EH (cell line): ENCODE measurements around the gene ZNF283.
A peak's percentile ranks its signal among the peaks of the same experiment; 100 is the strongest.
"Not testable (repeated sequence)": the region's sequence is repeated elsewhere in the genome, so short reads cannot be mapped to it uniquely, and the experiment has no call there.

Source experiments
- DNase-seq: peaks from one replicate; pipeline ENCODE4 v3.0.0-alpha.2; 2015; ENCODE audit warnings: low read depth

ZNF283 gene

DNA sequence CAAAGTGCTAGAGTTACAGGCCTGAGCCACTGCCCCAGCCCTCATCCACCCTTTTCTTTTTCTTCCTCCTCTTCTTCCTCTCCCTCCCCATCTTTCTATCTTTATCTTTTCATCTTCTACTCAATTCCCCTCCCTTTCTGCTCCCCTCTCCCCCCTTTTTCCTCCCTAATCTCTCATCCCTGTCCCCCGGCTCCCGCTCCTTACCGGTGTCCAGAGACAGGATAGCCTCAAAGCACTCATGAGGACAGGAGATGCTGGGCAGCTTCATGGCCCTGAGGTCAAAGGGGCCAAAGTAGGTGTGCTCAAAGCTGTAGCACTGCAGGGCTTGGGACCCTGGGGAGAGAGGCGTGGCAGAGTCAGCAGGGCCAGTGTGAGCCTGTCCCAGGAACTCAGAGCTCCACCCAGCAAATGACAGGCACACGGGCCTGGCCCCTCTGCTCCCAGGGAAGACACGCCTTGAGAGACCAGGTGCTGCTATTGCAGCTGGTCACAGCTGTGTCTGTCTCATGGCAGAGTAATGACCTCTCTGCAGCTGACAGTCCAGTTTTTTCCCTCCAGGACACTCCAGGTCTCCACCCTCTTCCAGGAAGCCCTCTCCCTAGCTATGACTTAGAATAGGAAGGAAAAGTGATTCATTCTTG is 27.5 kb upstream of the ZNF283 start:
- DNase-seq, result no peak

DNA sequence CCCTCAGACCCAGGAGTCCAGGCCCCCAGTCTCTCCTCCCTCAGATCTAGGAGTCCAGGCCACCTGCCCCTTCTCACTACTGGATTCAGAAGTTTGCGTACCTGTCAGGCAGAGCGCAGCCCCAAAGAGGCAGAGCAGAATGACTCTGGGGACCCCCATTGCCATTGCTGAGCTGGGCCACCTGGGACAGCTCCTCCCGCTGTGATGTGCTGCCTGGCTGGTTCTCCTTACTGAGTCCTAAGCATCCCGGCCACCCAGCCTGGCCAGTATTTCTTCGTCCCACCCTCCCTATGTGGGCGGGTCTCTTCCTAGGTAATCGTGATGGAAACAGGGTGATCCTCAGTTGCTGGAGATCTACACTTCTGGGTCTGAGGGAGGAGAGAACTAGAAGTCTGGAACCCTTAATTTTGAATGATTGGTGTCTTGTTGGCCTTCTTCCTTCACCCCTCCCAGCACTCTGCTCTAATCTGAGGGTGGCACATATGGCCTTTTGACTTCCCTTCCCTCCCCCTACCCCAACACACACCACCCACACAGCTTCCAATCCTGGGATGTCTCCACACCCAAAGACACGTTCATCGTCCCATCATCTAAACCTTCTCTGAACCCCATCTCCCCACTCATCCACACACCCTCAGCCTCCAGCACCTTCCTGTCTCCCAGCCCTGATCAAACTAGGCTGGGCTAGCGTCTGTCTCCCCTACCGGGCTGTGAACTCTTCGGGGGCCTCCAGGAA is 24.7 kb upstream of the ZNF283 start, which contains the start of gene LYPD5:
Gene LYPD5, minus strand, starts transcription at position 232 of the 736 bp plus-strand sequence. Its CDS starts 67 bp downstream, at position 165.
- DNase-seq, result no peak

DNA sequence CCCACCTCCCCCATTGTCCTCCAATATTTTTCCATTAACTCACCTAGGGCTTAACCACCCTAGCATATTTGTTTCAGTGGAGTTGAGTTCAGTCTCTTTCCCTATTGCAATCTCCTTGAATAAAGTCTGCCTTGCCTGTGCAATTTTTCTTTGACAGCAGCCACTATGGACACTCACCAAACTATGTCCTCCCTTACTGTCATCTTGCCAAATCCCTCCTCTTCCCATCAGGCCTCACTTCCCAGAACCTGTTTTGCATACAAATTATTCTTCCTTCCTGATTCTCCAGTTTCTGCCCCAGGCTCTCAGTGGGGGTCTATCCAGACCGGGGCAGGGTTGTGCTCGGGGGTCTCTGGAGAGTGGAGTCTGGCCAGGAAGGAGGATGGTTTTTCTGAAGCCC is 22.7 kb upstream of the ZNF283 start:
- DNase-seq, result no peak

DNA sequence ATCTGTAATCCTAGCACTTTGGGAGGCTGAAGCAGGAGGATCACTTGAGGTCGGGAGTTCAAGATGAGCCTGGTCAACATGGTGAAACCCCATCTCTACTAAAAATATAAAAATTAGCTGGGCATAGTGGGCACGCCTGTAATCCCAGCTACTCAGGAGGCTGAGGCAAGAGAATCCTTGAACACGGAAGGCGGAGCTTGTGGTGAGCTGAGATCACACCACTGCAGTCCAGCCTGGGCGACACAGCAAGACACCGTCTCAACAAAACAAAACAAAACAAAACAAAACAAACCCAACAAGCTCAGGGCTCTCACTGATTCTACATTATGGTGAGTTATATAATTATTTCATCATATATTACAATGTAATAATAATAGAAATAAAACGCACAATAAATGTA is 20.7 kb upstream of the ZNF283 start:
- DNase-seq, result not testable (repeated sequence)

DNA sequence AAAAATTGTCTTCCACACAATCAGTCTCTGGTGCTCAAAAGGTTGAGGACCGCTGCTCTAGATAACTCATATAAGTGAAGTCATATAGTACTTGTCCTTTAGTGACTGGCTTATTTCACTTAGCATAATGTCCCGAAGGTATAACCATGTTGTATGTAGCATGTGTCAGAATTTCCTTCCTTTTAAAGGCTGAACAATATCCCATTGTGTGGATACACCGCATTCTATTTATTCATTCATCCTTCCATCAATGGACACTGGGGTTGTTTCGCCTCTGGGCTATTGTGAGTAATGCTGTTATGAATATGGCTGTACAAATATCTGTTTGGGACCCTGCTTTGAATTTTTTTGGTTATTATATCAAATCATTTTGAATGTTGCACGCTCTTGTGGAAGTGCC is 20.3 kb upstream of the ZNF283 start:
- no peak for DNase-seq

DNA sequence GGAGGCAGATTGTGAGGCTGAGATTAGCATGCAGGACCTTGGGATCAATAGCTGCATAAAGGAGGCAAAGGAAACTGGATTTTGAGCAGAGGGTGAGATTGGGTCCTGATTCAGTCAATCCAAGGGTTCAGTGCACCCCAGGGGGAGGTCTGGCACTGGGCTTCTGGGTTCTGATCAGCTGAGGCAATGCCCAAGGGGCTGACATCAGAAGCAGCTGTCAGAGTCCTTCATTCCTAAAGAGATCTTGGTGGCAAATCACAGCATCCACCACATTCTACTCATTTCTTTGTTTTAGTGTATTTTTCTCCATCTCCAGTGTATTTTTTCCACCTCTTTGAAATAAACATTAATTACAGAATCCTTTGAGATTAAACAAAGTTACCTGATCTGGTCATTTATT is 19.5 kb upstream of the ZNF283 start:
- DNase-seq, result no peak

DNA sequence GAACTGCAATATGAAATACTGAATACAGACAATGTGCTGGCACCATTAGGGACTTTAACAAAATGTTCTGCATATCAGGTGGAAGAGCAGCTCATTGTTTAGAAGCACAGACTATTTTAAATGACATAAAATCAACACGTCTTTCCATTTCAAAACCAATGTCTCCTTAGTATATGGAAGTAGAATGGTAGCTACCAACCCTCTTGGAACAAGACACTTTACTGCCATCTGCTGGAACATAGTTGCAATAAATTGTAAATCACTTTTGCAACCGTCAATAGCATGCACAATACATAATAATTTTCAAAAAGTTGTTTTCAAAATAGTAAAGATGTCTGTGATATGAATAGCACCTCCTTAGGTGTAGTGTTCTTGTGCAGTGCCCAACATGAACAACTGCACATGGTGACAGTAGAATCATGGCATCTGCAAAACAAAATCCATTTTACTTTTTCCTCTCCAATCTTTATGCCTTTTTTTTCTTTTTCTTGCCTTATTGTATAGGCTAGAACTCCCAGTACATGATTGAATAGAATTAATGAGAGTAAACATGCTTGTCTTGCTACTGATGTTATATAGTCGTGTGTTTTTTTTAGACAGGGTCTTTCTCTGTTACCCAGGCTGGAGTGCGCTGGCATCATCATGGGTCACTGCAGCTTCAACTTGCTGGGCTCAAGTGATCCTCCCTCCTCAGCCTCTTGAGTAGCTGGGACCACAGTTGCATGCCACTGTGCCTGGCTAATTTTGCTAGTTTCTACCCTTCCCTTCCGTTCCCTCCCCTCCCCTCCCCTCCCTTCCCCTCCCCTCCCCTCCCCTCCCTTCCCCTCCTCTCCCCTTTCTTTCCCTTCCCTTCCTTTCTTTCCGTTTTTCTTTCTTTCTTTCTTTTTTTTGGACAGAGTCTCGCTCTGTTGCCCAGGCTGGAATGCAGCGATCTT is 17.1 kb upstream of the ZNF283 start:
- peak; percentile 64 for DNase-seq

DNA sequence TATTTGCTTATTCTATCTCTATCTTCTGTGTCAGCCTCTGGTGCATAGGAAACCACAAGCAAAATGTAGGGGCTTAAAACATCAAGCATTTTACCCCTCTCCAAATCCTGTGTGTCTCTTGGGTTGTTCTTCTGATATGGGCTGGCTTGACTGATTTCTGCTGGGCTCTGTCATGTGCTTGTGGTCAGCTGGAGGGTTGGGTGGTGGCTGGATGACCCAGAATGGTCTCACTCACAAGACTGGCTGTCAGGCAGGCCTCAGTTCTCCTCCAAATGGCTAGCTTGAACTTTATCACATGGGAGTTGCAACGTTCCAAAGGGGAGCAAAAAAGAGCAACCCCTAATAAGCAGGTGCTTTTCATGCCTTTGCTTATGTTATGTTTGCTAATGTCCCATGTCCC is 15.3 kb upstream of the ZNF283 start:
- no peak for DNase-seq

DNA sequence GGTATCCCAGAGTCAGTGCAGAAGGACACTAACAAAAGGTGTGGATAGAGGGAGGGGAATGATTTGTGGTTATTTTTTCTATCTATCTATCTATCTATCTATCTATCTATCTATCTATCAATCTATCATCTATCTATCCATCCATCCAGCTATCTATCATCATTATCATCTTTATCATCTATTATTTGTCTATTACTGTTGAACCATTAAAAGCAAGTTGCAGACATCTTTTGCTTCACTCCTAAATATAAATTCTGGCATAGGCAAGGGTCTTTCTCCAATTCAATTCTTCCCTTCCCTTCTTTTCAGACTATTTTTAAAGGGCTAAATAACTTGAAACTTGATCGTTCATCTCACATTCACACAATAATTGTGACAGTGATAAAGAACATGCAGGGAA is 14.9 kb upstream of the ZNF283 start:
- DNase-seq, result no peak

DNA sequence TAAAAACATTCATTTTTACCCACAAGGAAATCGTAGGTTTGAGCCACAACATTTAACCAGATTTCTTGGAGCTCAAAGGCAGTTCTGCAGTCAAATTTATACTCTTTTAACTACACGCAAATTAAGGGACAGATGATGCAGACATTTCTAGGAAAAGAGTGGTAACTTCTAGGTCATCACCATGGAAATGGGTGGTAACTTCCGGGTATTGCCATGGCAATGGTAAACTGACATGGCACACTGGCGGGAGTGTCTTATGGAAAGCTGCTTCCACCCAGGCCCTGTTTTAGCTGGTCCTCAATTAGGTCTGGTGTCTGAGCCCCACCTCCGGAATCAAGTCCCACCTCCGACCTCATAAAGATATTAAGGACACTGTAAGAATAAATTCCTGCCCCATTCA is 14.4 kb upstream of the ZNF283 start:
- DNase-seq, result no peak

DNA sequence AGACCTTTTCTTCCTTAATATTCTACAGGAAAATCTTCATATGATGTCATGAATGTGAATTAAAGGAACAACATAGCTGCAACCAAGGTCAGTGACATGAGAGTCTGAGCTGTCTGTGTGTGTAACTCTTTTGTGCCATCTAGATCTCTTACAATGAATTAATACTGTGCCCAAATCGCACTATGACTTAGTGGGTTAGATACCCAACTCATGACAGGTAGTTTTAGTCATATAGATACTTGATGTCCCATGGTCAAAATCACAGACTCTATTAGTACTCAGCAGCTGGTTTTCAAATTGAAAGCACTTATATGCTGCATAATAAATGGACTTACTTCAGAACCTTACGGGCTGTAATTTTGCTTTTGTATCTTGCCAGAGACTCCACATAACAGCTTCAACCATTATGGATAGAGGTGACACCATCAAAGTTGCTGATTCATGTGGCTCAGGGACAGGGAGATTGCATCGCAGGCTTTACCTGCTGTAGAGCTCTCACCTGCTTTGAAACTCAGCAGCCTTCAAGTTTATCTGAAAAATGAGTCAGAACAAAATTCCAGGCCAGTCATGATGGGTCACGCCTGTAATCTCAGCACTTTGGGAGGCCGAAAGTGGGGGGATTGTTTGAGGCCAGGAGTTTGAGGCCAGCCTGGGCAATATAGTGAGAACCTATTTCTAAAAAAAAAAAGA is 12.3 kb upstream of the ZNF283 start:
- DNase-seq, result no peak

DNA sequence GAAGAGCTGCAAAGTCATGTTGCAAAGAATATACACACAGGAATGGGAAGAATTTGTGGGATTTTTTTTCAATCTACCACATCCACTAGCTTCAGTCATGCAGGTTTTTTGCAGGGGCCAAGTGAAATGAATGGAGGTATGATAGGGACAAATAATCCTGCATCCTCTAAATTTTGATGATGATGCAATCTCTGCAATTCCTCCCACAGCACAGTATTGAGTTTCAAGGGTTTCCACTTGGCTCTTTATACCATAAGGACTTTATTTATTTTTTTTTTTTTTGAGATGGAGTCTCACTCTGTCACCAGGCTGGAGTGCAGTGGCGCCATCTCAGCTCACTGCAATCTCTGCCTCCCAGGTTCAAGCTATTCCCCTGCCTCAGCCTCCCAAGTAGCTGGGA is 9.7 kb upstream of the ZNF283 start:
- peak; percentile 11 for DNase-seq

DNA sequence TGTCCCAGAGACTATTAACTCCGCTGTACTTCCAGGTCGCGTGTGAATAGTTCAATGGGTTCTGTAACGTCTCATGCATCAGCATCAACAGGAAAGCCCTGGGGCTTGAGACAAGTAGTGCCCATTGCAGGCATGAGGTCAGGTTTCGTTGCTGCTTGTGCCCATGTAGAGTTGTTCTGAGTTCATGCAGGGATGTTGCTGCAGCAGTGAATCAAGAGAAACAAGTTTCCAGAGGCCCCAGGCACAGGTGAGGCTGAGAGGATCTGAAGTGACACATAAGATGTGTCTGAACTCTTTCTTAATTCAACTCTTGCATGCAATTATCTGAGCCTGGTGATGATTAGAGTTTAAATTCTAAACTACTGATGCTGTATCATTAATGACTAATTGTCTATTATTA is 8.6 kb upstream of the ZNF283 start:
- no peak for DNase-seq

DNA sequence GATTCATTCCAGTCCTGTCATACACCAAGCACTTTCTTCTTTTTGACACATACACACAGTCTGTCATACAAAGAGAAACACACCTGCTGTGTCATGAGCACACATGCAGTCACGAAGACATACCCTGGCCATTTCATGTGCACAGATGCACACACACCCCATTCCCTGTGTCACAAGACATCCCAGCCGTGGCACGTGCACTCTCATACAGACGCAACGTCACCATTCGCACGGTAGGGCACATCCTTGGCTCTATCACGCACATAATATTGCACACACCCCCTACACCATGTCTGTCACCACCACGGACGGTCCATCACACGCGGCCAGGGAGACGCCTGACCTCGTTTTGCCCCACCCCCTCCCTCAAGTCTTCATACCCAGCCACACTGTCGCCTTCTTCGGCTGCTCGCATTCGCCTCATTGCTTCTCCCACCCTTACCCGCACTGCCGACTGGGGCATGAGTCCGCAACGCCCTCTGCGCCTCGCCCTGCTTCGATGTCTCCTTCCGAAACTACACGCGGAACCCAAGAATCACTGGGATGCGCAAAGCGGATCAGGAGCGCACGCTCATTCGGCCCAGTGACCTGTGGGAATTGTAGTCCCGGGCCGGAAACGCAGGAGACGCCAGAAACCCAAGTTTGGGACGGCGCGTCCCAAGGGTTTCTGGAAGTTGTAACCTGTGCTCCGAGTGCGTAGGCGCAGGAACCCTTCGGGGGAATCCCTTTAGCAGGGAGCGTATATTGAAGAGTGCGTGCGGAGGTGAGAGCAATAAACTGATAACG is 6.8 kb upstream of the ZNF283 start:
- peak; percentile 51 for DNase-seq

DNA sequence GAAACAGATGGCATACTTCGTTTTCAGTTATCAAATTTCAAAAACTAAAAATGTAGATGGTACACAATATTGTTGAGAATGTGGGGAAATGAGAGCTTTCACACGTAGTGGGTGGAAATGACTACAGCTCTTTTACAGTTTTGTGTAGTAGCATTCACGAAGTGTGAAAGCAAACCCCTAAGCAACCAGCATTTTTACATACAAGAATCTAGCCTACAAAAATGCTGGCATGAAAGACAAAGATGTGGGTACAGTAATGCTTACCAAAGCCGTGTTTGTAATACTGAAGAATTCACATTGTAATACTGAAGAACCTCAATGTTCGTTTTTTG is 6.3 kb upstream of the ZNF283 start:
- no peak for DNase-seq

DNA sequence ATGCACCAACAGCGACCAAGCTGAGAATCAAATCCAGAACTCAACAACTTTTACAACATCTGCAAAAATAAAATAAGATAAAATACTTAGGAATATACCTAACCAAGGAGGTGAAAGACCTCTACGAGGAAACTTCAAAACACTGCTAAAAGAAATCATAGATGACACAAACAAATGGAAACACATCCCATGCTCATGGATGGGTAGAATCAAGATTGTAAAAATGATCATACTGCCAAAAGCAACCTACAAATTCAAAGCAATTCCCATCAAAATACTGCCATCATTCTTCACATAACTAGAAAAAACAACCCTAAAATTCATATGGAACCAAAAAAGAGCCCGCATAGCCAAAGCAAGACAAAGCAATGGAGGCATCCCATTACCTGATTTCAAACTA is 3.3 kb upstream of the ZNF283 start:
- not testable (repeated sequence) for DNase-seq

DNA sequence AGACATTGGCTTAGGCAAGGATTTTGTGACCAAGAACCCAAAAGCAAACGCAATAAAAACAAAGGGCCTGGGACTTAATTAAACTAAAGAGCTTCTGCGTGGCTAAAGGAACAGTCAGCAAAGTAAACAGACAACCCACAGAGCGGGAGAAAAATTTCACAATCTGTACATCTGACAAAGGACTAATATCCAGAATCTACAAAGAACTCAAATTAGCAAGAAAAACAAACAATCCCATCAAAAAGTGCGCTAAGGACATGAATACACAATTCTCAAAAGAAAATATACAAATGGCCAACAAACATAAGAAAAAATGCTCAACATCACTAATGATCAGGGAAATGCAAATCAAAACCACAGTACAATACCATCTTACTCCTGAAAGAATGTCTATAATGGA is 2.5 kb upstream of the ZNF283 start:
- DNase-seq, result peak; percentile 43

DNA sequence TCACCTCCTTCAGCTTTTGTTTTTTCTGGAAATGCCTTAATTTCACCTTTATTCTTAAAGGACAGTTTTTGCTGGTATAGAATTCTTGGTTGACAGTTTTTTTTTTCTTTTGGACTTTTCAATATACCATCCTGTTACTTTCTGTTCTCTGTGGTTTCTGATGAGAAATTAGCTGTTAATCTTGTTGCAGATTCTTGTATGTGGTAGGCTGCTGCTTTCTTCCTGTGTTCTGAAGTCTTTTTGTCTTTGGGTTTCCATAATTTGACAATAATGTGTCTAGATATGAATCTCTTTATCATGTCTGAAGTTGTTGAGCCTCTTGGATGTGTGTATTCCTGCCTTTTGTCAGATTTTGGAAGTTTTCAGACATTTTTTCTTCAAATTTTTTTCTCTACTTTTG is 12.0 kb downstream of the ZNF283 start:
- DNase-seq, result no peak

DNA sequence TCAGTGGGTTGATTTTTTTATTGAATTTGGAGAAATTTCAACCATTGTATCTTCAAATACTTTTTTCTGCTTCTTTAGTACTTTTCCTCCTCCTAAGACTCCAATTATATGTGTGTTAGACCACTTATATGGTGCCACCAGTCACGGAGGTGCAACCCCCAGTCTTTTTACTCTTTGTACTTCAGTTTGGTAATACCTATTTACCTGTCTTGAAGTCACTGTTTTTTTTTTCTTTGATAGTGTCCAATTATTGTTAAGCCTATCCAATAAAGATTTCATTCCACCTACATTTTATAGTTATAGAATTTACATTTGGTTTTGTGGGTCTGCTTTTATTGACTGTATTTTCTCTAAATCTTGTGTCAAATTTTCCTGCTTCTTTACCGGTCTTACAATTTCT is 14.9 kb downstream of the ZNF283 start:
- DNase-seq, result no peak

DNA sequence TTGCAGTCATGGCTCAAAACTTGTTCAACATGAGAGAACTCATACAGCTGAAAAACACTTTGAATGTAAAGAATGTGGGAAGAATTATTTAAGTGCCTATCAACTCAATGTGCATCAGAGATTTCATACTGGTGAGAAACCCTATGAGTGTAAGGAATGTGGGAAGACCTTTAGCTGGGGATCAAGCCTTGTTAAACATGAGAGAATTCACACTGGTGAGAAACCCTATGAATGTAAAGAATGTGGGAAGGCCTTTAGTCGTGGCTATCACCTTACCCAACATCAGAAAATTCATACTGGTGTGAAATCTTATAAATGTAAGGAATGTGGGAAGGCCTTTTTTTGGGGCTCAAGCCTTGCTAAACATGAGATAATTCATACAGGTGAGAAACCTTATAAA is 20.1 kb downstream of the ZNF283 start:
- no peak for DNase-seq

DNA sequence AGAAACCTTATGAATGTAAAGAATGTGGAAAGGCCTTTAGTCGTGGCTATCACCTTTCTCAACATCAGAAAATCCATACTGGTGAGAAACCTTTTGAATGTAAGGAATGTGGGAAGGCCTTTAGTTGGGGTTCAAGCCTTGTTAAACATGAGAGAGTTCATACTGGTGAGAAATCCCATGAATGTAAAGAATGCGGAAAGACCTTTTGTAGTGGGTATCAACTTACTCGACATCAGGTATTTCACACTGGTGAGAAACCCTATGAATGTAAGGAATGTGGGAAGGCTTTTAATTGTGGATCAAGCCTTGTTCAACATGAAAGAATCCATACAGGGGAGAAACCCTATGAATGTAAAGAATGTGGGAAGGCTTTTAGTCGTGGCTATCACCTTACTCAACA is 20.8 kb downstream of the ZNF283 start:
- DNase-seq, result no peak

DNA sequence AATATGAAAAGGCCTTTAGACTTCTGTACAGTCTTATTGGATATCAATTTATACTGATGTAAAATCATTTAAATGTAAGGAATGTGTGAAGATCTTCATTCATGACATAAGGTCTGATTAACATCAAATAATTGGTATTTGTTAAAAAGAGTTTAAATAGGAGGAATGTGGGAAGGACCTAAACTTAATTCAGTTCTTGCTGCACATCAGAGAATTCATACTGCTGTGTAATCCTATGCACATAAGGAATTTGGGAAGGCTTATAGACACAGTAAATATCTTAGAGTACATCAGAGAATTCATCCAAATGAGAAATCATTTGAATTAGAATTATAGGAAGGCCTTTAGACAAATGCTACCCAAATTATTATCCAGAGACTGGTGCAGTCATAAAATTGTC is 21.7 kb downstream of the ZNF283 start:
- DNase-seq, result no peak
